HCT116 (cell line): Measurements from ENCODE around the gene SELP. TPM values are rescaled to one million over a fixed set of nuclear protein-coding genes. Genes with fewer than 3 reads are reported as not detected.

Experiments used
- ATAC-seq: fragments of 200-7000 bp; cut with Tn5 transposase; 2 replicates; pipeline ENCODE4 v1.9.1; 2020; ENCODE audit warnings: mild to moderate bottlenecking, moderate library complexity
- BruUV-seq: library from RNA; stranded (reverse); fragments of 400-500 nt; replicated peaks from 2 replicates; lab custom pipeline; 2021; lab: Mats Ljungman, UMichigan
- CTCF ChIA-PET: fragments of 300-600 bp; sonication (Branson Sonifier 250); formaldehyde crosslinking; loops from one replicate; lab custom pipeline; 2021; ENCODE audit warnings: antibody characterized with exemption; lab: Charles Lee
- POLR2A ChIA-PET: fragments of 300-600, 350-600 bp; sonication (Branson Sonifier 250); formaldehyde crosslinking; loops from one replicate; lab custom pipeline; 2021; ENCODE audit warnings: antibody characterized with exemption; lab: Charles Lee
- RAD21 ChIA-PET, 2 experiments: fragments of 300-600 bp; sonication (Branson Sonifier 250); formaldehyde crosslinking; loops; one replicate each; lab custom pipeline; 2023; ENCODE audit warnings: low total read pairs in 2 of 2; ENCODE audit not compliant: uncharacterized antibody in 2 of 2, unreplicated experiment in 2 of 2, low non-redundant PET in 1 of 2; lab: Charles Lee
- DNase-seq: peaks from one replicate; pipeline ENCODE4 v3.0.0-alpha.2; 2010; ENCODE audit warnings: low read depth, low spot score
- H2AFZ ChIP-seq: fragments of 200-600 bp; shearing (Covaris generic), sonication (generic); 2 replicates; pipeline ENCODE4 v1.6.1; 2017; ENCODE audit warnings: low read depth, mixed run types, mixed read lengths, antibody characterized with exemption, low read length; ENCODE audit not compliant: poor library complexity, severe bottlenecking
- H3K27ac ChIP-seq: 2 replicates; pipeline ENCODE4 v1.5.1; 2012; ENCODE audit warnings: low read depth, low read length
- H3K27me3 ChIP-seq: fragments of 200-600 bp; sonication (generic); 2 replicates; pipeline ENCODE4 v1.6.1; 2016; ENCODE audit warnings: mixed run types, low read length, mixed read lengths; ENCODE audit not compliant: insufficient read depth
- H3K36me3 ChIP-seq, 2 experiments: fragments of 200-500 bp in 1 of 2; fragments of 200-600 bp in 1 of 2; sonication (Bioruptor generic) in 1 of 2; sonication (generic) in 1 of 2; 2 replicates each; pipeline versions ENCODE4 v1.5.1 to v1.6.1; 2014 to 2016; ENCODE audit warnings: low read length in 2 of 2, inconsistent platforms in 1 of 2, mixed read lengths in 1 of 2, mixed run types in 1 of 2; ENCODE audit not compliant: insufficient read depth in 2 of 2, control insufficient read depth in 1 of 2
- H3K4me1 ChIP-seq, 2 experiments: fragments of 200-600 bp in 1 of 2; sonication (generic) in 1 of 2; 2 replicates each; pipeline versions ENCODE4 v1.5.1 to v1.6.1; 2012 to 2017; ENCODE audit warnings: low read length in 2 of 2, inconsistent platforms in 1 of 2, mild to moderate bottlenecking in 1 of 2, mixed read lengths in 1 of 2, mixed run types in 1 of 2, moderate library complexity in 1 of 2; ENCODE audit not compliant: insufficient read depth in 2 of 2, control insufficient read depth in 1 of 2
- H3K4me2 ChIP-seq: fragments of 200-600 bp; sonication (generic); 2 replicates; pipeline ENCODE4 v1.6.1; 2017; ENCODE audit warnings: mixed run types, low read length, mixed read lengths
- H3K4me3 ChIP-seq, 2 experiments: fragments of 200-600 bp in 1 of 2; sonication (generic) in 1 of 2; replicated peaks in 1 of 2; 2 replicates each; pipeline ENCODE4 v1.5.1; 2011 to 2016; ENCODE audit warnings: low read length in 2 of 2, control low read depth in 1 of 2, low read depth in 1 of 2, mild to moderate bottlenecking in 1 of 2, mixed read lengths in 1 of 2, mixed run types in 1 of 2
- H3K79me2 ChIP-seq: fragments of 200-600 bp; sonication (generic); 2 replicates; pipeline ENCODE4 v1.6.1; 2017; ENCODE audit warnings: mild to moderate bottlenecking, mixed run types, low read length, moderate library complexity, mixed read lengths; ENCODE audit not compliant: insufficient read depth
- H3K9ac ChIP-seq: fragments of 200-600 bp; sonication (generic); 2 replicates; pipeline ENCODE4 v1.6.1; 2016; ENCODE audit warnings: low read length, mixed read lengths
- H3K9me2 ChIP-seq: fragments of 200-600 bp; sonication (generic), shearing (Covaris generic); 2 replicates; pipeline ENCODE4 v1.6.1; 2017; ENCODE audit warnings: mixed run types, mild to moderate bottlenecking, moderate library complexity; ENCODE audit not compliant: insufficient read depth
- H3K9me3 ChIP-seq, 2 experiments: fragments of 200-500 bp in 1 of 2; fragments of 200-600 bp in 1 of 2; sonication (Bioruptor generic) in 1 of 2; sonication (generic) in 1 of 2; 2 replicates each; pipeline ENCODE4 v1.6.1; 2014 to 2017; ENCODE audit warnings: low read length in 2 of 2, mixed read lengths in 2 of 2, inconsistent platforms in 1 of 2, low read depth in 1 of 2, mild to moderate bottlenecking in 1 of 2, mixed run types in 1 of 2, moderate library complexity in 1 of 2; ENCODE audit not compliant: control insufficient read depth in 1 of 2, insufficient read depth in 1 of 2
- H4K20me1 ChIP-seq: fragments of 200-600 bp; sonication (generic), shearing (Covaris generic); 2 replicates; pipeline ENCODE4 v1.6.1; 2017; ENCODE audit warnings: mixed run types, mild to moderate bottlenecking, moderate library complexity; ENCODE audit not compliant: insufficient read depth
- CBX3 ChIP-seq: IDR thresholded peaks from 2 replicates; pipeline ENCODE4 v1.6.1; 2012; ENCODE audit warnings: low read depth
- EGR1 ChIP-seq: IDR thresholded peaks from 2 replicates; pipeline ENCODE4 v1.6.1; 2012; ENCODE audit warnings: low read depth
- ELF1 ChIP-seq: IDR thresholded peaks from 2 replicates; pipeline ENCODE4 v1.6.1; 2012; ENCODE audit warnings: low read depth, borderline replicate concordance
- EZH2 ChIP-seq: fragments of 200-600 bp; sonication (generic); IDR thresholded peaks from 2 replicates; pipeline ENCODE4 v1.6.1; 2017; ENCODE audit warnings: antibody characterized with exemption, mixed run types
- EZH2phosphoT487 ChIP-seq: fragments of 200-600 bp; IDR thresholded peaks from 2 replicates; pipeline ENCODE4 v1.6.1; 2018; ENCODE audit warnings: antibody characterized with exemption, borderline replicate concordance
- JUND ChIP-seq: IDR thresholded peaks from 2 replicates; pipeline ENCODE4 v1.6.1; 2012
- MAX ChIP-seq: IDR thresholded peaks from 2 replicates; pipeline ENCODE4 v1.6.1; 2012
- POLR2AphosphoS5 ChIP-seq: IDR thresholded peaks from 2 replicates; pipeline ENCODE4 v1.6.1; 2011; ENCODE audit warnings: mild to moderate bottlenecking, low read depth, low read length, moderate library complexity
- RAD21 ChIP-seq: IDR thresholded peaks from 2 replicates; pipeline ENCODE4 v1.6.1; 2012; ENCODE audit warnings: low read depth, mild to moderate bottlenecking
- SIN3A ChIP-seq: IDR thresholded peaks from 2 replicates; pipeline ENCODE4 v1.6.1; 2012; ENCODE audit warnings: low read depth
- SRF ChIP-seq: IDR thresholded peaks from 2 replicates; pipeline ENCODE4 v1.6.1; 2012; ENCODE audit warnings: low read depth
- TCF7L2 ChIP-seq: IDR thresholded peaks from 2 replicates; pipeline ENCODE4 v1.7.0; 2011; ENCODE audit warnings: borderline replicate concordance, inconsistent platforms; ENCODE audit not compliant: insufficient read depth, insufficient read length; ENCODE audit errors: extremely low read depth
- ZFX ChIP-seq: fragments of 450-650 bp; IDR thresholded peaks from 2 replicates; pipeline ENCODE4 v1.6.1; 2017
- intact Hi-C: fragments of 100-400 bp; cut with micrococcal nuclease; formaldehyde crosslinking; loops from 2 replicates; pipeline ENCODE4 v1.10.0; 2022
- total RNA-seq: library from RNA; stranded (reverse); gene quantifications from one replicate; pipeline ENCODE4 v1.2.1, GENCODE V29; 2021; ENCODE audit not compliant: unreplicated experiment
- TF ChIP-seq, protein P1 (sequence below): IDR thresholded peaks from 2 replicates; pipeline ENCODE4 v1.6.1; 2011; ENCODE audit warnings: mild to moderate bottlenecking, low read length, moderate library complexity; ENCODE audit not compliant: insufficient replicate concordance; ENCODE audit errors: extremely low read depth
- TF ChIP-seq, protein P2 (sequence below): IDR thresholded peaks from 2 replicates; pipeline ENCODE4 v1.6.1; 2012; ENCODE audit warnings: low read depth

SELP gene
- total RNA-seq, 1 experiment from 2014 or later, result not detected

DNA sequence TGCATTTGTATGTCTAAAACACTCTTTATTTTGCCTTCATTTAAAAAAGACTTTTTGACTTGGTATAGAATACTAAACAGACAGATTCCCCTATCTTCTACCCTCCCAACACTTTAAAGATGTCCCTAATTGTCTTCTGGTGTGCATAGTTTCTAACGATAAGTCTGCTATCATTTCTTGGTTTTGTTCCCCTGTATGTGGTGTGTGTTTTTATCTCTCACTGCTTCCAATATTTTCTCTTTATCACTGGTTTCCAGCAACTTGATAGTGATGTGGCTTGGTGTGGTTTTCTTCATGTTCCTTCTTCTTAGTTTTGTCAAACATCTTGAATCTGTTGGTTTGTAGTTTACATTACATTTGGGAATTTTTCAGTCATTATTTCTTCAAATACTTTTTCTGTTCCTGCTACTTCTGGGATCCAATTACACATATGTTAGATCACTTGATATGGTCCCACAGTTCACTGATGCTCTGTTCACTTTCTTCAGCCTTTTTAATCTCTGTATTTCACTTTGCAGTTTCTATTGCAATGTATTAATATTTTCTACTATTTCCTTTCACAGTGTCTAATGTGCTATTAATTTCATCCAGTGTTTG lies 66.8 kb downstream of the SELP start:
- CTCF ChIA-PET, result no interaction called here
- Histone ChIP-seq H3K4me3 (no peak overlapping the region), H3K9ac (no peak overlapping the region), H3K4me2 (no peak overlapping the region), H3K9me2 (no peaks in the 10 kb centered on the region)
- ATAC-seq (no peak), DNase-seq (no peak)
- BruUV-seq, result no TSS peak
- TF ChIP-seq ZFX (no peak), RAD21 (no peak), ELF1 (no peak), EGR1 (no peak), CBX3 (no peak), MAX (no peak), POLR2AphosphoS5 (no peak), SIN3A (no peak), EZH2phosphoT487 (no peak), SRF (no peak), JUND (no peak), EZH2 (no peak), TCF7L2 (no peak)
- TF ChIP-seq, protein P1, sequence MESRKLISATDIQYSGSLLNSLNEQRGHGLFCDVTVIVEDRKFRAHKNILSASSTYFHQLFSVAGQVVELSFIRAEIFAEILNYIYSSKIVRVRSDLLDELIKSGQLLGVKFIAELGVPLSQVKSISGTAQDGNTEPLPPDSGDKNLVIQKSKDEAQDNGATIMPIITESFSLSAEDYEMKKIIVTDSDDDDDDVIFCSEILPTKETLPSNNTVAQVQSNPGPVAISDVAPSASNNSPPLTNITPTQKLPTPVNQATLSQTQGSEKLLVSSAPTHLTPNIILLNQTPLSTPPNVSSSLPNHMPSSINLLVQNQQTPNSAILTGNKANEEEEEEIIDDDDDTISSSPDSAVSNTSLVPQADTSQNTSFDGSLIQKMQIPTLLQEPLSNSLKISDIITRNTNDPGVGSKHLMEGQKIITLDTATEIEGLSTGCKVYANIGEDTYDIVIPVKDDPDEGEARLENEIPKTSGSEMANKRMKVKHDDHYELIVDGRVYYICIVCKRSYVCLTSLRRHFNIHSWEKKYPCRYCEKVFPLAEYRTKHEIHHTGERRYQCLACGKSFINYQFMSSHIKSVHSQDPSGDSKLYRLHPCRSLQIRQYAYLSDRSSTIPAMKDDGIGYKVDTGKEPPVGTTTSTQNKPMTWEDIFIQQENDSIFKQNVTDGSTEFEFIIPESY, result no peak
- TF ChIP-seq, protein P2, sequence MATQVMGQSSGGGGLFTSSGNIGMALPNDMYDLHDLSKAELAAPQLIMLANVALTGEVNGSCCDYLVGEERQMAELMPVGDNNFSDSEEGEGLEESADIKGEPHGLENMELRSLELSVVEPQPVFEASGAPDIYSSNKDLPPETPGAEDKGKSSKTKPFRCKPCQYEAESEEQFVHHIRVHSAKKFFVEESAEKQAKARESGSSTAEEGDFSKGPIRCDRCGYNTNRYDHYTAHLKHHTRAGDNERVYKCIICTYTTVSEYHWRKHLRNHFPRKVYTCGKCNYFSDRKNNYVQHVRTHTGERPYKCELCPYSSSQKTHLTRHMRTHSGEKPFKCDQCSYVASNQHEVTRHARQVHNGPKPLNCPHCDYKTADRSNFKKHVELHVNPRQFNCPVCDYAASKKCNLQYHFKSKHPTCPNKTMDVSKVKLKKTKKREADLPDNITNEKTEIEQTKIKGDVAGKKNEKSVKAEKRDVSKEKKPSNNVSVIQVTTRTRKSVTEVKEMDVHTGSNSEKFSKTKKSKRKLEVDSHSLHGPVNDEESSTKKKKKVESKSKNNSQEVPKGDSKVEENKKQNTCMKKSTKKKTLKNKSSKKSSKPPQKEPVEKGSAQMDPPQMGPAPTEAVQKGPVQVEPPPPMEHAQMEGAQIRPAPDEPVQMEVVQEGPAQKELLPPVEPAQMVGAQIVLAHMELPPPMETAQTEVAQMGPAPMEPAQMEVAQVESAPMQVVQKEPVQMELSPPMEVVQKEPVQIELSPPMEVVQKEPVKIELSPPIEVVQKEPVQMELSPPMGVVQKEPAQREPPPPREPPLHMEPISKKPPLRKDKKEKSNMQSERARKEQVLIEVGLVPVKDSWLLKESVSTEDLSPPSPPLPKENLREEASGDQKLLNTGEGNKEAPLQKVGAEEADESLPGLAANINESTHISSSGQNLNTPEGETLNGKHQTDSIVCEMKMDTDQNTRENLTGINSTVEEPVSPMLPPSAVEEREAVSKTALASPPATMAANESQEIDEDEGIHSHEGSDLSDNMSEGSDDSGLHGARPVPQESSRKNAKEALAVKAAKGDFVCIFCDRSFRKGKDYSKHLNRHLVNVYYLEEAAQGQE, result no peak
- TF ChIP-seq, all 23 proteins: peak for 0
- no peak overlapping the region for H3K27ac ChIP-seq
- intact Hi-C loops, result no loop called here
- ChIA-PET POLR2A (no interaction called here), RAD21 (no interaction called here)
- H3K36me3 ChIP-seq, result no peaks in the 10 kb centered on the region
- H3K4me1 ChIP-seq, result no peaks in the 10 kb centered on the region
- no peaks in the 10 kb centered on the region for H3K9me3 ChIP-seq
- no peaks in the 10 kb centered on the region for H3K79me2 ChIP-seq
- no peak overlapping the region for H2AFZ ChIP-seq
- no peaks in the 10 kb centered on the region for H4K20me1 ChIP-seq
- no peaks in the 10 kb centered on the region for H3K27me3 ChIP-seq
